Embryonic facial prominence (tissue), 1 donor: Measurements from ENCODE around the gene CEP20.

Source experiments
- DNase-seq: peaks from one replicate; pipeline ENCODE4 v3.0.0-alpha.2; 2016; ENCODE audit errors: extremely low spot score

The CEP20 gene

GRCh38 chr16:15897834-15898254, 9.4 kb upstream of the CEP20 start:
- no peak for DNase-seq

GRCh38 chr16:15897121-15897780, 8.8 kb upstream of the CEP20 start:
- no peak for DNase-seq

GRCh38 chr16:15894571-15895374, 6.4 kb upstream of the CEP20 start:
- no peak for DNase-seq

GRCh38 chr16:15891508-15891907, 3.1 kb upstream of the CEP20 start:
- no peak for DNase-seq

GRCh38 chr16:15887283-15887682, 1.1 kb downstream of the CEP20 start:
- no peak for DNase-seq

- DNase-seq = no peak
These were observed 2.3 kb downstream of the CEP20 start for GRCh38 chr16:15886078-15886477.

- no peak for DNase-seq
These were observed 2.8 kb downstream of the CEP20 start for GRCh38 chr16:15885560-15886001.

- no peak for DNase-seq
These were observed 5.8 kb downstream of the CEP20 start for GRCh38 chr16:15882563-15882962.

- no peak for DNase-seq
These were observed 6.5 kb downstream of the CEP20 start for GRCh38 chr16:15881794-15882379.

GRCh38 chr16:15880434-15881308, 7.7 kb downstream of the CEP20 start:
- DNase-seq = no peak

GRCh38 chr16:15879255-15879811, 9.1 kb downstream of the CEP20 start:
- no peak for DNase-seq

- no peak for DNase-seq
These were observed 11.9 kb downstream of the CEP20 start for GRCh38 chr16:15876503-15876902.

- DNase-seq = no peak
These were observed 13.6 kb downstream of the CEP20 start for GRCh38 chr16:15874745-15875314.

GRCh38 chr16:15873737-15874136, 14.7 kb downstream of the CEP20 start:
- no peak for DNase-seq

GRCh38 chr16:15873301-15873700, 15.1 kb downstream of the CEP20 start:
- no peak for DNase-seq

GRCh38 chr16:15870011-15870410, 18.4 kb downstream of the CEP20 start:
- DNase-seq = no peak

- DNase-seq = no peak
These were observed 22.0 kb downstream of the CEP20 start for GRCh38 chr16:15866451-15866850.

- no peak for DNase-seq
These were observed 22.7 kb downstream of the CEP20 start for GRCh38 chr16:15865742-15866141.

- no peak for DNase-seq
These were observed 23.5 kb downstream of the CEP20 start for GRCh38 chr16:15864939-15865338.

- no peak for DNase-seq
These were observed 26.4 kb downstream of the CEP20 start for GRCh38 chr16:15861996-15862395.
